GM12873 (cell line): ENCODE measurements around the gene NOP58.
A peak's percentile ranks its signal among the peaks of the same experiment; 100 is the strongest.

Source experiments
- TF ChIP-seq, protein P1 (sequence below): IDR thresholded peaks from 2 replicates; pipeline ENCODE4 v1.5.1; 2012; ENCODE audit warnings: low read depth, mild to moderate bottlenecking, moderate library complexity, low read length, control low read depth; ENCODE audit not compliant: insufficient read depth; ENCODE audit errors: missing control alignments

Gene NOP58

DNA sequence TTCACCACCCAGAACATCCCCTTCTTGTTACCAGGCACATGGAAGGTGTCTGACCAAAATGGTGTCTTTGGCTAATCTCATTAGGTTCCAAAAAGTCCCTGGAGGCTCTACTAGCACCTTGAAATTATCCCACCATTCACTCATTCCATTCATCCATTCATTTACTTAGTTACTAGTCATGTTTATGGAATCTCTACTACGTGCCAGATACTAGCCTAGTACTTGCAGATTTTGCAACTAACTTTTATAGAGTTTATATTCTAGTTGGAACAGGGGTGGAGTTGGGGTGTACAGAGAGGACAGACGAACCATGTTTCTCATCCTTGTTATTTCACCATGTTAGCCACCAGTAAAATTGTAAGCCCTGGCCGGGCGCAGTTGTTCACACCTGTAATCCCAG lies 4.0 kb upstream of the NOP58 start:
- TF ChIP-seq, protein P1, sequence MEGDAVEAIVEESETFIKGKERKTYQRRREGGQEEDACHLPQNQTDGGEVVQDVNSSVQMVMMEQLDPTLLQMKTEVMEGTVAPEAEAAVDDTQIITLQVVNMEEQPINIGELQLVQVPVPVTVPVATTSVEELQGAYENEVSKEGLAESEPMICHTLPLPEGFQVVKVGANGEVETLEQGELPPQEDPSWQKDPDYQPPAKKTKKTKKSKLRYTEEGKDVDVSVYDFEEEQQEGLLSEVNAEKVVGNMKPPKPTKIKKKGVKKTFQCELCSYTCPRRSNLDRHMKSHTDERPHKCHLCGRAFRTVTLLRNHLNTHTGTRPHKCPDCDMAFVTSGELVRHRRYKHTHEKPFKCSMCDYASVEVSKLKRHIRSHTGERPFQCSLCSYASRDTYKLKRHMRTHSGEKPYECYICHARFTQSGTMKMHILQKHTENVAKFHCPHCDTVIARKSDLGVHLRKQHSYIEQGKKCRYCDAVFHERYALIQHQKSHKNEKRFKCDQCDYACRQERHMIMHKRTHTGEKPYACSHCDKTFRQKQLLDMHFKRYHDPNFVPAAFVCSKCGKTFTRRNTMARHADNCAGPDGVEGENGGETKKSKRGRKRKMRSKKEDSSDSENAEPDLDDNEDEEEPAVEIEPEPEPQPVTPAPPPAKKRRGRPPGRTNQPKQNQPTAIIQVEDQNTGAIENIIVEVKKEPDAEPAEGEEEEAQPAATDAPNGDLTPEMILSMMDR: no peak

DNA sequence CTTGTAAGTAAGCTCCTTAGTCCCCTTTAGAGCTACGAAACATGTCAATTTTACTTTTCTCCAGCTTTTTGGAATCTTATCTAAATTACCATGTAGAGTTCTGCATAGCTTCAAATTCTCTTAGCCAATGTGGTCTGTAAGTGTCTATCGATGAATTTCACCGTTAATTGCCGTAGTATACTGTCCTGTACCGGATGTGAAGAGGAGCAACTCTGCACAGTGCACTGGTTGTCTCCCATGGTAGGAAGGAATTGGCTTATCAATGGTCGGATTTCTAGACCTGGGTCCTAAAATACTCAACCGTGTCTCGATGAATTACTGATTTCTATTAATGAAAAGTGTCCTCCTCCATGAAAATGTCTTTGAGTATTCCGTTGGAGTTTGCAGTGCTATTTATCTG lies 1.9 kb downstream of the NOP58 start:
- TF ChIP-seq, protein P1: no peak

DNA sequence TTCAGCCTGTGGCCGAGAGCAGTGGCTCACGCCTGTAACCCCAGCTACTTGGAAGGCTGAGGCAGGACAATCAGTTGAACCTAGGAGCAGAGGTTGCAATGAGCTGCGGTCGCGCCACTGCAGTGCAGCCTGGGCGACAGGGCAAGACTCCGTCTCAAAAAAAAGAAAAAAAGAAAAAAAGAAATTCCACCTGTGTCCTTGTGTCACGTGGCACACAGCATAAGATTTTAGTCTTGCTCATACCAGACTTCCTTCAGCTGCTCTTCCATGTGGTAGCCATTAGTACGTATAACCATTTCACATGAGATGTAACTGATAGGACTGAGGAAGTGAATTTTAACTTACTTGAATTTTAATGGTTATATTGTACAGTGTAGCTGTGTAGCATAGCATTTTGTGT lies 4.0 kb downstream of the NOP58 start:
- TF ChIP-seq, protein P1: no peak

DNA sequence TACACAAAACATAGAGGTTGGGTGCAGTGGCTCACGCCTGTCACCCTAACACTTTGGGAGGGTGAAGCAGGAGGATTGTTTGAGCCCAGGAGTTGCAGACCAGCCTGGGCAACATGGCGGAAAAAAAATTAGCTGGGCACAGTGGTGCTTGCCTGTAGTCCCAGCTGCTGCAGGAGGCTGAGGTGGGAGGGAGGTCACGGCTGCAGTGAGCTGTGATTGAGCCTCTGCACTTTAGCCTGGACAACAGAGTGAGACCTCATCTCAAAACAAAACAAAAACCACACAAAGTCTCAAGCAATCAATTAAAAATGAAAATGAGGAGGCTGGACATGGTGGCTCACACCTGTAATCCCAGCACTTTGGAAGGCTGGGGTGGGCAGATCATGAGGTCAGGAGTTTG lies 4.9 kb downstream of the NOP58 start:
- TF ChIP-seq, protein P1: no peak

DNA sequence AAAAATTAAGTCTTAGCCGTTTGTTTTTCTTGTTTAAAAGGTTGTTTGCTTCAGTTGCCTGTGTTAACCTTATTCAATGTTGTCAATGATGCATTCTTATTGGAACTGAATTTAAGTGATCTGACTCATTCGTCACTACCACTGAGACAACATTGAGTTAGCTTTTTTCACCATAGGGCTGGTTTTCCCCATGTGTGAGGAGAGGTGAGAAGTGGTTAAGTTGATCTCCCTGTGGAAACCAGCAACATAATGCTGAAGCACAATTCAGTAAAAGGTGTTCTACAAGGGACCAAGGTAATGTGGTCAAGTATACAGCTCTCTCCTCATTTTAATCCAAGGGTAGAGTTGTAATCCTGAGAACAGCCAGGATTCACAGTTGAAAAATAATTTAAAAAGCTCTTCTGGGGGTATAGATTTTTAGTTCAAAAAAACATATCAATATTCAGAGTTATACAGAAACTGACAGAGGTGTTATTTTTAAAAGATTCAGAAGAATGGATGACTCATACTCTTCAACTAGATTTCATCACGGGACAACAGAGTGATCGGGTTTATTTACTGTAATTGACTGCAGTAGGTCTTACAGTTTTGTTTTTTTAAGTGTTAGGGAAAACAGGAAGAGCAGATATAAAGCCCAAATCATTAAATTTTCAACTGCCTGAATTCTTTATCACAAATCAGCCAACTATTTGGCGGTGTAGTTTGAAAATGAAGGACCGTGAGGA lies 12.6 kb downstream of the NOP58 start:
- TF ChIP-seq, protein P1: no peak

DNA sequence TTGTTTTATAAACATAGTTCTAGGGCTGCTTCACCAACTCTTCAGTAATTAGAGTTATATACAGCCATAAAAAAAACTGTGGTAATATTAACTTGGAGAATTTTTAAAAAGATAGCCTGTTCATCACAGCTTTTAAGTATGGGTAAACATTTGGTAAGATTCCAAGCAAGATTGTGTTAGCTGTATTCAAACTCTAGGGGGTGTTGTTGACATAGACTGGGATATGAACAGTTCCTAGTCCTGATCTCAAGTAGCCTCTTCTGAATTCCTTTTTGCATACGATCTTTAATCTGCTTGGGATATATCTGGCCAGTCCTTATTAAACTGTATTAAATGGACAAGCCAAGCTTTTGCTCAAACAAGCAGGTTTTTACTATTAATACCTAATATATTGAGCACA lies 13.4 kb downstream of the NOP58 start:
- TF ChIP-seq, protein P1: peak; percentile 47

DNA sequence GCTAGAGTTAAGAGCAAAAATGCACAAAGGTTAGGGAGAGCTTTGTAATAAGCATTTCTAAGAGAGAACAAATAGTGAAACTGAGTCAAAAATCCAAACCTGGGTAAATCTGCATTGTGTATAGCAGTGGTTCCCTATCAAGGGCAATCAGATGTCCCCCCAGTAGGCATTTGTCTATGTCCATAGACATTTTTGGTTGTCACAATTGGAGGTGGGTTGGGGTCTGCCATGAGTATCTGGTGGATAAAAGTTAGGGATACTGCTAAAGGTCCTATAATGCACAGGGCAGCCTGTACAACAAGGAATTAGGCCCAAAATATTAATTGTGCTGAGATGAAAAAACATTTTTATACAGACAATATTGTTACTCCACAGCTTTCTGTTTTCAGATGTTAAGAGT lies 21.0 kb downstream of the NOP58 start:
- TF ChIP-seq, protein P1: no peak
